RPMI8226 (cell line): Measurements from ENCODE around the gene ADSL.
"Not testable (repeated sequence)": the region's sequence is repeated elsewhere in the genome, so short reads cannot be mapped to it uniquely, and the experiment has no call there.

Source experiments
- DNase-seq: peaks from one replicate; pipeline ENCODE4 v3.0.0-alpha.2; 2015

Gene ADSL

GRCh38 chr22:40346185-40347118 is at the start of gene ADSL:
TSS of gene ADSL (plus strand) at chr22:40346500. CDS start at chr22:40346559, 59 bp downstream.
- DNase-seq: peak; percentile 90

- no peak for DNase-seq
Observed at GRCh38 chr22:40300316-40300715, 46.0 kb upstream of the ADSL start.

DNA sequence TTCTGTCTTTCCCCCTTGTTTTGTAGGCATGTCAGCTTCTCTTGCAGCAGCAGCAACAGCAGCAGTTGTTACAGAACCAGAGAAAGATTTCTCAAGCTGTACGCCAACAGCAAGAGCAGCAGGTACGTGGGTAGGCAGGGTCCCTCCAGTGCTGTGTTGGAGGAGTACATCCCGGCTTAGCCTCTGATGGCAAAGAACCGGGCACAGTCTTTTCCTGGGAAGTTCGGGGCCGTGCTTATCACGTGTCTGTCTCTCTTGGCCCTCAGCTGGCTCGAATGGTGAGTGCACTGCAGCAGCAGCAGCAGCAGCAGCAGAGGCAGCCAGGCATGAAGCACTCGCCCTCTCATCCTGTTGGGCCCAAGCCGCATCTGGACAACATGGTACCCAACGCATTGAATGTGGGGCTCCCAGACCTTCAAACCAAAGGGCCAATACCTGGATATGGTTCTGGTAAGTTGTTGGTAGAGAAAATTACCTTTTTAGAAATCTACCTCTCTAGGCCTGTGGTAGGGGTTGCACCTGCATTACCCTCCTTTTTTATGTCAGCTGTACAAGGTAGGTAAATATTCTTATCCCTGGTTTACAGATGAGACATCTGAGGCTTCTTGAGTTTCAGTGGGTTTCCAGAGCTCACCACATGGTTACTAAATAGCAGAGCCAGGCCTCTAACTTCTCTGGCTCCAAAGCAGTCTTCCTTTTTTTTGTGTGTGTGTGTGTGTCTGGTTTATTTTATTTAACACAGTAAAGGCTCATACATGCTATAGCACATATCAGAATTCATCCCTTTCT is 45.2 kb upstream of the ADSL start:
- no peak for DNase-seq

GRCh38 chr22:40302149-40302548 is 44.2 kb upstream of the ADSL start:
- DNase-seq: no peak

DNA sequence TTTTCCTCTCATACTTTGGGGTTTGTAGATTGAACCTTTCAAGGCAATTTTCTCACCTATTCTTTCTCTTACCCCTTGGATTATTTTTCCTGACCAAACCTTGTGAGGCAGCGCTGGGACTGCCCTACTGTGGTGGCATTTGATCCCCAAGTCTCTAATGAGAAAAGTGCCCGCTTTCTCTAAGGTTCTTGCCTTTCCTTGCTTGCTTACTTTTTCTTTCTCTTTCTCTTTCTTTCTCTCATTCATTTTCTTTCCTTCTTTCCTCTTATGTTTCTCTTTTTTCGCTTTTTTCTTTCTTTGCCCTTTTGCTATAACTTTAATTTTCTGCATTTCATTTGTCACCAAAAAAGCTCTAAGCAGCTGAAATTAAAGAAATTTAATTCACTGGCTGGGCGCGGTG is 40.7 kb upstream of the ADSL start:
- no peak for DNase-seq

DNA sequence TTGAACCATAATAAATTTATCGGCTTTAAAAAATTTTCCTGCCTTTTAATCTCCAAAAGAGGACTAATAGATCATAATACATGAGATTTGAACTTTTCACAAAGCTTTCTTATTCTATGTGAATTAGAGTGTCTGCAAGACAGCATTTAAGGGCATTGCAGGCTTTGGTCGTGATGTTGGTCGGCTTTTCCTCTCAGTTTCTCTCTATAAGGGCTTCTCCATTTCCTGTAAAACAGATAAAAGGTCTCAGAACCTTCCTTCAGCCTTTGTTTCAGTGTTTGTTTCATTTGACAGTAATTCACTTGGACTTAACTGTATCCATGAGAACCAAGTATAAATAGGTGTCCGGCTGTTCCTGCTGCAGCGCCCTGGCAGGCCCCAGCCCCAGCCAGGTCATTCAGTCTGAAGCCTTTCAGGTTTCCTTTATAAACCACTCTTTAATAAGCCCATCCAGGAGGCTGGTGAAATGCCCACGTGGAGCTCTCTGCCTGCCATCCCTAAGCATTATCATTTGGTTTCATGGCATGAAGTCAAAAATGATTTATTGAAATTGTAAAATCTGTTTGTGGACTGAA is 37.2 kb upstream of the ADSL start:
- no peak for DNase-seq

- DNase-seq: no peak
Observed at GRCh38 chr22:40309631-40310030, 36.7 kb upstream of the ADSL start.

GRCh38 chr22:40310081-40310767 is 36.1 kb upstream of the ADSL start:
- DNase-seq: no peak

DNA sequence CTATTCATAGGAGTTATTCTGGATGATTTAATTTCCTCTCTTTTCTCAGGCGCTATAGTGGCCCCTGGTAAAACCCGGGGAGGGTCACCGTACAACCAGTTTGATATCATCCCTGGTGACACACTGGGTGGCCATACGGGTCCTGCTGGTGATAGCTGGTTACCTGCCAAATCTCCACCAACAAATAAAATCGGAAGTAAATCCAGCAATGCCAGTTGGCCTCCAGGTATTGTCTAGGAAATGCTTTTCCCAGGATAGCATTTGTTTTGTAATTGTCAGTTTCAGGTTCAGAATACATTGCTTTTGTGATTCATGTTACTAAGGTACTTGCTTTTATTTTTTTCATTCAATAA is 35.6 kb upstream of the ADSL start:
- DNase-seq: no peak

- DNase-seq: not testable (repeated sequence)
Observed at GRCh38 chr22:40311646-40312045, 34.7 kb upstream of the ADSL start.

DNA sequence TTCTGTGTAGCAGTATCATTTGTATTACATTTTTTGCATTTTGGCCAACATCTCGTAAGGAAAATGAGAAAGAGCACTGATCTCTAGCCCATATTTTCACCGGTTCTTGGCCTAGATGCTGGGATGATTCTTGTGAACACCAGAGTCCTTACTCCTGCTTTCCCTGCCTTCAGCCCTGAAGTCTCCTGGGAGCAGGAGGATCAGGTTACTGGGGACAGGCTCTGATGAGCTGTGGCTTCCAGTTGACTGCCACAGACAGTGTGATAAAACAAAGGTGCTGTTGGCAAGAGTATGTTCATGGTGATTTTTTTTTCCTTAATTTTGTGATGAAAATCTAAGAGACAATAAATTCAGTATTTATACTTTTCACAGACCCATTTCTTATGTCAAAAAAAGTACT is 34.2 kb upstream of the ADSL start:
- DNase-seq: no peak

GRCh38 chr22:40313007-40313406 is 33.3 kb upstream of the ADSL start:
- DNase-seq: no peak

GRCh38 chr22:40314041-40314440 is 32.3 kb upstream of the ADSL start:
- DNase-seq: no peak

- DNase-seq: no peak
Observed at GRCh38 chr22:40320687-40321086, 25.6 kb upstream of the ADSL start.

DNA sequence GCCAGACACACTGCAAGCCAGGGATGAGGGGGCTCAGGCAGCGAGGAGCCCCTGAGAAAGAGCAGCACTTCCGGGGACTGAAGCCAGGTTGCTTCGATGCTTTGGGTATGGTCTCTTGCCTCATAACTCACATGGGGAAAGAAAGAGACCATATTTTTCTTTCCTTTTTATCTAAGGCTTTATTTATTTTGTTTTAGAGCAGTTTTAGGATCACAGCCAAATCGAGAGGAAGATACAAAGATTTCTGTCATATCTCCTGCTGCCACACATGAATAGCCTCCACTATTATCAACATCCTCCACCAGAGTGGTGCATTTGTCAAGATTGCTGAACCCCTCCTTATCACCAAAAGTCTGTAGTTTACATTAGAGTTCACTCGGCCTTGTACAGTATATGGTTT is 24.3 kb upstream of the ADSL start:
- no peak for DNase-seq

GRCh38 chr22:40322818-40323447 is 23.4 kb upstream of the ADSL start:
- DNase-seq: no peak

GRCh38 chr22:40323681-40324171 is 22.6 kb upstream of the ADSL start:
- DNase-seq: no peak

- DNase-seq: no peak
Observed at GRCh38 chr22:40324468-40325305, 21.6 kb upstream of the ADSL start.

DNA sequence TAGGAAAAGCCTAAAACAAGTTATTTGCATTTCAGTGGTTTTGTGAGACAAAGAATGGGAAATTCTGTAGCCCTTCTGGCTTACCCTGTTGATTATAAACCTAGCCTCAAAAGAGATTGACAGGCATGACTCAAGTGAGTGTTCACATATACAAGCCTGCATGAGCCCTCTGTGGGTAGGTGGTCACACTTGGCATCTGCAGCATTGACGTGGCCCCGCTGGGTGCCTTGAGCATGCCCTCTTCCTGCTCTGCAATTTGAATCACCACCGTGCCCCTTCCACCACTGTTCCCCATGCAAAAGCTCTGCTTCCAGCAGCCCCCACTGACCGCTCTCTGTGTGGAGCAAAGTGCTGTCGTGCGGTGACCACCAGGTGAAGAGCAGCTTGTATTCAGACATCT is 21.0 kb upstream of the ADSL start:
- DNase-seq: no peak

DNA sequence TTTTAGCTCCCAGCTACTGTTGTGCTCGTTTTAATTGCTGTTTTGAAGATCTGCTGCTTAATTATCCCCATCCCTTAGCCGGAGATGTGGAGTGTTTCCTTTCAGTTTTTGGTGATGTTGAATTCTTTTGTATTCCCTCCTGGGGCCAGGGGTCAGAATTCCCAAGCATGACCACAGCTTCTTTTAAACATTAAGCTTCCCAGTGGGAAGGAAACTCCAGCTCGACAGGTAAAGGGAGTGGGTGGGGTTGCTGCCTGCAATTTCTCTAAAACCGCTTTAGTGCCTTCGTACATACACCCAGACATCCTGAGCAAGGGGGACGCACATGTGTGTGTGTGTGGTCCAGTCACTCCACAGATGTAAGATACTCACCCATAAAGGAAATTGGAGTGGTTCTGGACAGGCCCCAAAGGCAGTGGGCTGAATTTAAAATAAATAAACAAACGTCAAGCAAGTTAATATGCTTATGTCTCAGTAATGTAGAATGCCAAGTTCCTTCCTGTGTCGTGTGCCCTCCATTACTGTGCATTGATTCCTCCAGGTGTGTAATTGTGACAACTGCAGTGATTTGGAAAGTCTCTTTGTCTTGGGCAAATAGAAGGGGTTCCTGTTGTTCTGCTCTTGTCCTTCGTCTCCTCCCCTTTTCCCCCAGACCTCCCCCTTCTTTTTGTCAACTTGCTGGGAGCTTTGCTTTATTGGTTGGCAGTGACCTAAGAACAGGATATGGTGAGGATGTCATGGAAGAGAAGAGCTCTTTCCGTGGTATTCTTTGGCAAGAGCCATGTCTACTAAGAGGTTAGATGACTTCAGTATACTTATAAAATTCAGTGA is 19.2 kb upstream of the ADSL start:
- DNase-seq: no peak
